Activated CD4-positive, alpha-beta T cell treated with anti-CD3 and anti-CD28 coated beads for 1 hour (primary cell): ENCODE measurements around the gene KIF26A.
"Not testable (repeated sequence)": the region's sequence is repeated elsewhere in the genome, so short reads cannot be mapped to it uniquely, and the experiment has no call there.

Experiments used
- DNase-seq: peaks from one replicate; pipeline ENCODE4 v3.0.0-alpha.2; 2020

KIF26A gene

DNA sequence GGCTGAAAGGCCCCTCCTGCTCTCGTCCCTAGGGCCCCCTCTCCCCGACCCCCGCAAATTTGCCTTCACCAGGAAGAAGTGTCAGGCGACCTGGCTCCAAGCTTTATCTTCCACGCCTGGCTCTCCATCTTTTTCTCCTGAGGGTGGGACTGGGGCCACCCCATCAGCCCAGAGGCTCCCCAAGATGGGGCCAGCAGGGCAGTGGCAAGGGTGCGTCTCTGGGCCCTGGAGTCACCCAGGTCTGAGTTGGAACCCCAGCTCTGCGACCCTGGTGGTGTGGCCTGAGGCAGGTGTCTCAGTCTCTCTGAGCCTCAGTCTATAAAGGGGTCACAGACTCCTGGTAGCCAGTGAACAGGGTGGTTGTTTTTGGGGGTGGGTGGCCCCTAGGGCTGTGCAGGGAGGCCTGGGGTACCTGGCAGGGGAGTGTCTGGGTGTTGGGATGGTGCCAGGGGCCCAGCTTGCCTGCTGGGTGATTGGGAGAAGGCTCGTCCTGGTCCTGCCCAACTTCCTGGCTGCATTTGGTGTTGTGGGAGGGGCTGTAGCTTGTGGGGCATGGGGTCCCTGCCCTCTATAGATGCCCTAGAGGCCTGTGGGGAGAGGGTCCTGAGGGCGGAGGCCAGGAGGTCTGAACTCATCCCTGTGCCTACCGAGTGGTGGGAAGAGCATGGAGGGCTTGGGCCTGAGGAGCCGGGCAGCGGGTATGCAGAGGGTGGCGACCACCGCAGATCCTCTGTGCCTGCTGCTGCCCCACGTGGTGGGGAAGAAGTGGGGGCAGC is 7.6 kb downstream of the KIF26A start:
- DNase-seq: no peak

DNA sequence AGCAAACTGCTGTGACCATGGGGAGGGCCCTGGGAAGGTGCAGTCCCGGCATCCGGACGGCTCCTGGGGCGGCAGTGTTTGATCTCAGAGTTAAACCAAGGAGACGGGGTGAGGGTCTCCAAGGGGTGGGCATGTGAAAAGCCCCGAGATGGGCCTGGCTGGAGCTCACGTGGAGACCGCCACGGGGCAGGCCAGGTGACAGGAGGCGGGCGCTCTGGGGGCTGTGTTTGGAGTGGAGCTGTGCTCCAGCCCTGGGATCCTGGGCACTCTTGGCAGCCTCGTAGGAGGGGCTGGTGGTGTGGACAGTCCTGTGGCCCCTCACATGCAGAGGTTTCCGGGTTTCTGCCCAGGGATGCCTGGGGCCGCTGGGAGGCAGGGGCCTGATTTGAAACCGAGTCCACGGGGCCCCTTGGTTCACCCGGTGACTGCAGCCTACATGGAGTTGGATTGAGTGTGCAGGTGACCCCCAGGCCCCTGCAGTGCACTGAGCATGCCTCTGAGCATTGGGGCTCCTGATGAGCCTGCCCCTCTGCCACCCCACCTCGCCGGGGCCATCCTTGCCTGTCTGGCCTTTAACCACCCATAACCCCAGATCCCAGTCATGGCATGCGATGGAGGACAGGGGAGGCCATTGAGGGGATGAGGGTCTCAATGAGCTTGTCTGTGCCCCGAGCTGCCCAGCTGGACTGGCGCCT is 8.4 kb downstream of the KIF26A start:
- no peak for DNase-seq

DNA sequence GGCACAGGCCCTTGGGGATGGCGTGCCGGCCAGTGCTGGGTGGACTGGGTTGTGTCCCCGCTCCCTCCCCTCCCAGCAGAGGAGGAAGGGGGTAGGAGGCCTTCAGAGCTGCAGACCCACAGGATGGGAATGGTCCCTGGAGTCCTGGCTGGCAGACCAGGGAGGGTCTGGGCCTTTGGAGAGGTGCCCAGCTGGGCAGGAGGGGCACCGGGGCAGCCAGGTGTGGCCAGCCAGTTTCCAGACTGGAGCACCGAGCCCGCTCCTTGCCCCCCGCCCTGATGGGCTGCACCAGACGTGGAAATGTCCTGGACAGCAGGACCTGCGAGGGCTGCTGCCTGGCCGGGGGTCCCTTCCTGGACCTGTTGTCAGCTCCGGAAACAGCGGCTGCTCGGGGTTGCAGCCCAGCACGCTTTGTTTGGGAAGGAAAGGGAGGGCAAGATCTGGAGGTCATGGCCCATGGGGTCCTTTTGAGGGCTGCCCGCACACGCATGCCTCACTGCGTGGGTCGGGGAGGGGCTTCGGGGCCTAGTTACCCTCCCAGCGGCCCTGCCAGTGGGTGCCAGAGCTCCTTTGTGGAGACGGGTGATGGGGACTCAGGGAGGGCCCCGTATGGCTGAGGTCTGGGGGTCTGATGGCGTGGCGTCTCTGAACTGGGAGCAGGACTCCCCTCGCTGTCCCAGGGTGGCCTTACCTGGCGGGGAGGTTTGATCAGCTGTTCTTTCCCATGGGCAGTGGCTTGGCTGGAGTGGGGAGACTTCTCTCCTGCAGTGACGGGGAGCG is 9.1 kb downstream of the KIF26A start:
- DNase-seq: no peak

DNA sequence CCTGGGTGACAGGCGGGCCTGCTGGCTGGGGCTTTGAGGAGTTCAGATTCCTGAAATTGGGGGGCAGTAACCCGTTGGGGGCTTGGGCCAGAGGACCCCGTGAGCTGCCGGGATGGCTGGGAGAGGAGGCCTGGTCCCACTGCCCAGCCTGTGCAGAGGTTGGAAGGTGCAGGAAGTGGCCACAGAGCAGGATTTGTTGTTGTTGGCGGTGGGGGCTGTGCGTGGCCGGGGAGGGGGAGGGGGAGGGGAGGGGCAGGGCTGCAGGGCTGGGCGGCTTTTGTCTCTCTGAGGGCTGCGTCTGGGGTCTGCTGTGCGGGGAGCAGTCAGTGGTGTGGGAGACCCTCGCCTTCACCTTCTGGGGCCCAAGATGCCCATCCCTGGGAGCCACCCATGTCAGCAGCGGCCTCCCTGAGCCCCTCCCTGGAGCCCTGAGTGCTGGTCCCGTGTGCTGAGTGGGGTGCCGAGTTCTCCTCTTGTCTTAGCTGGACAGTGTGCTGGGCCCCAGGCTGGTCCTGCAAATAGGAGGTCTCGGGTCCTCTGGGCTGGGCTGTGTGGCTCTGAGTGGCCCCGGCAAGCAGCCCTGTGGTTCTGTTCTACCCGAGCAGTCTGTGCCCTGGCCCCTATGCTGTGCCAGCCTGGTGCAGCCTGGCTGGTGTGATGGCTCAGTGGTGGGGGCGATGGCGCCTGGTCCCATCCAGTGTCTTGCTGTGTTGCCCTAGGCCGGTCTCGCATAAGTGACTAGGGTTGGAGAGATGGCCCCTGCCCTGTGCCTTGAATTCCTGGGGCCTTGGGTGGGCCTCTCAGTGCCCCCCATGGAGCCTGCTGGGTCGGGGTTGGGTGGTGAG is 10.3 kb downstream of the KIF26A start:
- no peak for DNase-seq

DNA sequence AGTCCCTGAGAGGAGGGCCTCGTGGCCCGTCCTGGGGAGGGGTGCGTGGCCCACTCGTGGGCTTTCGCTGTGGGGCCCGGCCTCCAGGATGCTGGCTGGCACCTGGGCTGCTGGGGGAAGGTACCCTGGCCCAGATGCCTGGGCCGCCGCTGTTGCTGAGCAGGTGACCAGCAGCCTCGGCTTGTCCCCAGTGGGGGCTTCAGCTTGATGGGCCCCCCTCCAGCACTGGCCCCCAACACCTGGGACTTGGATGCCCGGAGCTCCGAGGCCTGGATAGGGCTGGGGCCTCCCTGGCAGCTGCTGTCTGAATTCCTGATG is 10.8 kb downstream of the KIF26A start:
- DNase-seq: no peak

DNA sequence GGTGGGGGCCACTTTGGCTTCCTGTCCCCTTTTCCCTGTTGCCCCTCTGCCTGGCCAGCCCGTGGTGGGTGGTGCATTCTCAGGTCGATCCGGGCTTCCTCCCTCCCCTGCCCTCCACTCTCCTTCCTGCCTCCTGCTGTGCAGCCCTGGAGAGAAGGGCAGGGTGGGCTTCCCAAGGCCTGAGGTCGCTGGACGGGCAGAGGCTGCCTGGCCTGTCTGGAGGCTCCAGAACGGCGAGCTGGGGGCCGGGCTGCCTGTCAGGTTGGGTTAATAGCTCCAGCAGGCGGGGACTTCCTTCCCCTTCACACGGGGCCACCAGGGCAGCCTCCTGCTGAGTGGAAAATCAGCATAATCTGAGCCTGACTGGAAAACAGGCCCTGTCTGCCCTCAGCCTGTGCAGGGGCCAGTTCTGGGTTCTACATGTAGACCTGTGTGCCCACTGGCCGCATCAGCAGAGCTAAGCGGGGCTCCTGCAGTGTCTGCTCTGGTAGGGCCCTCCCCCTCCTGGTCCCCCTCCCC is 11.3 kb downstream of the KIF26A start:
- no peak for DNase-seq

DNA sequence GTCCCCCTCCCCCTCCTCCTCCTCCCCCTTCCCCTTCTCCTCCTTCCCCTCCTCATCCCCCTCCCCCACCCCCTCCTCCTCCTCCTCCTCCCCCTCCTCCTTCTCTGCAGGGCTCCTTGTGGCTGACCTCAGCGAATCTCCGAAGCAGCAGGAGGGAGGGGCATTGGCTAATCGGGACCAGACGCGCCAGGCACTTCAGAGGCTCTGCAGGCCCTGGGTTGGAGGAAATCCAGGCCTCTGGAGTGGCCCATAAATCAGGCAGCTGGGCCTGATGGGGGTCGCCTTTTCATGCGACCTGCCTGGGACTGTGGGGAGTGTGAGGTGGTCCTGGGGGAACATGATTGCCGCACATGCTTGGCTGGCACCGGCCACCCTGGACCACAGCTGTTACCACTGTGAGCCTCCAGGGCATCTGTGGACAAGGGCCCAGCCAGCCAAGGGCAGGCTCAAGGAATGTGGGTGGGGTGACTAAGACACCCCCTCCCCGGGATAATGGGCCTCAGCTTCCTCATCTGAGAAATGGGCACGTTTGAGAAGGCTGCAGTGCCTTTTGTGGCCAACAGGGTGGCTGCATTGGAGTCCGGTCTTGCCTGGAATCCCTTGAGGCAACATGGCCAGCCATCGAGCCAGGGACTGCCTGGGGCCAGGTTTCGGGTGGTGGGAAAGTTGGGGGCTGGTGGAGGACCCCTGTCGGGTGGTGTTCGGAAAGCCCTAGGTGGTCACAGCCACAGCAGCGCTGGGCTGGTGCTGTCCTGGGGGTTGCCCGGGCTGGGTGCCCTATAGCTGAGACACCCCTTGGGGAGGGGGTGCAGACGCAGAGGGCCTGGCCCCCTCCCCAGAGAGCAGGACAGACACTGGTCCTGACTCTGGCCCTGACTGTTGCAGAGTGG is 12.0 kb downstream of the KIF26A start:
- no peak for DNase-seq

DNA sequence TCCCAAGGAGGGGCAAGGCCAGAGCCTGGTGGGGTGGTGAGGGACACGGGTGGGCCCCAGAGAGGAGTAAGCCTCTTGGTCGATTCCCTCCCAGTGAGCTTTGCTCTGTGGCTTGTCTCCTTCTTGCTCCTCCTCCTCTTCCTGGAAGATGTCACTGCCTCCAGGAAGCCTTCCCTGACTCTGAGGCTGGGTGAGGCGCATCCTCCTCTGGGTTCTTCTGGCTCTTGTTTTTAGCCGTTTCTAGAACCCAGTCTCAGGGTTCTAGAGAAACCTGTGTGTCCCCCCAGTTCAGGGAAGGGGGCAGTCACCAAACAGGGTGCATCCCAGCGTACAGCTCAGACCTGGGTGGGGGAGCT is 12.6 kb downstream of the KIF26A start:
- no peak for DNase-seq

DNA sequence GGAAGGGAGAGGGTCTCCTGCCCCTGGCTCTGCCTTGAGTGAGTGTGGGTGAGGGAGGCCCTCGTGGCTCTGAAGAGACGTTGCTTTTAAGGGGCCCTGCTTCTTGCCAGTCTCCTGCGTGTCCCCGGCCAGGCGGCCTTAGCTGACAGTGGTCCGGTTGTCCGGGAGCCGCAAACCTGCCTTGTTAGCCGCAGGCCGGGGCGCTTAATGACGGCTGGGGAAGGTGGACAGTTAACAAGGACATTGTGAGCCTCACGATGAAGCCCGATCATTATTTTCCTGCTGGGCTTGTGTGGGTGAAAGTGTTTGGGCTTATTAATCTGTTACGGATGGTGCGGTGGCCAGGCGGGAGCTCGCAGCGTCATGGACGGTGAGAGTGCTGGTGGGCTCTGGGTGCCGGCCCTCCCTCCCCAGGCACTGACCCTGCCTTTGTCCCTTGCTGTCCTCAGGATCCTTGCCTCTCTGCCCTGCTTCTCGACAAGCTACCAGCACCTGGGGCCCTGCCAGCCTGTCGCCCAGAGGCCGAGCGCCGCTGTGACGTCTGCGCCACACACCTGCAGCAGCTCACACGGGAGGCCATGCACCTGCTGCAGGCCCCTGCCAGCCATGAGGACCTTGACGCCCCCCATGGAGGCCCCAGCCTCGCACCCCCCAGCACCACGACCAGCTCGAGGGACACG is 13.3 kb downstream of the KIF26A start:
- DNase-seq: no peak

DNA sequence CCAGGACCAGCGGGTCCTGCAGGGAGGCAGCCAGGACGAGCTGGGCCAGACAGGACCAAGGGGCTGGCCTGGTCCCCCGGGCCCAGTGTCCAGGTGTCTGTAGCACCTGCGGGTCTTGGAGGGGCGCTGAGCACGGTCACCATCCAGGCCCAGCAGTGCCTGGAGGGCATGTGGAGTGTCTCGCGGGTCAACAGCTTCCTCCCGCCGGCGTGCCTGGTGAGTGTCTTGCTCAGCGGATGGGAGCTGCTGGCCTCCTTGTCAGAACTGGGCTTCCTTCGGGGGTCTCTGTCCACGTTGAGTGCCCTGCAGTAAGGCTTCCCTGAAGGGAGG is 13.8 kb downstream of the KIF26A start:
- no peak for DNase-seq

DNA sequence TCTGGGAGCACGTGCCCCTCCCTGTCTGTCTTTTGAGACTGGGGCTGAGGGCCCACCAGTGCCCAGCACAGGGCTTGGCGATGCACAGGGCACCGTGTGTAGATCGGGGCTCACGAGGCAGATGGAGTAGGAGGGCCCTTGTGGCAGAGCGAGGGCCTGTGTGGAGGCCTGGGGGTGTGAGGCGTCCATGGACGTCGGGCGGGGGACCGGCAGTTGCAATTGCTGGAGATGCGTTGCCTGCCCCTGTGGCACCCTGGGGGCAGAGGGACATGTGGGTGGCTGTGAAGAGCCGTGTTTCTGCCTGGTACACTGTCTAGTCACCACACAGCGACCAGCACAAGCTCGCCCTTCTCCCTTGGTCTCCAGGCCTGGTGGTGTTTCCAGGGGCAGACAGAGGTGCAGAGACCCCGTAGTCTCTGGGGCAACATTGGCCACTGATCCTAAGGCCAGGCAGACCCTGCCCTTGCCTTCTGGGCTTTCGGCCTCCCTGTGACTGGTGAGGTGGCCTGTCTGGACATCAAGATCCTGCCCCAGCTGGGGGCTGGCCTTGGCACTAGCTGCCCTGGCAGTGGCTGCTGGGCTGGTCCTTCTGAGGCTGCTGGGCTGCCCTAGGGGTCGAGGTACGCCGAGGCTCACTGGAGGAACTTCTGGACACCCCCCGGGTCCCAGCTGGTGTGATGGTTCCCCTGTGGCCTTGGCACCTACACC is 14.5 kb downstream of the KIF26A start:
- no peak for DNase-seq

DNA sequence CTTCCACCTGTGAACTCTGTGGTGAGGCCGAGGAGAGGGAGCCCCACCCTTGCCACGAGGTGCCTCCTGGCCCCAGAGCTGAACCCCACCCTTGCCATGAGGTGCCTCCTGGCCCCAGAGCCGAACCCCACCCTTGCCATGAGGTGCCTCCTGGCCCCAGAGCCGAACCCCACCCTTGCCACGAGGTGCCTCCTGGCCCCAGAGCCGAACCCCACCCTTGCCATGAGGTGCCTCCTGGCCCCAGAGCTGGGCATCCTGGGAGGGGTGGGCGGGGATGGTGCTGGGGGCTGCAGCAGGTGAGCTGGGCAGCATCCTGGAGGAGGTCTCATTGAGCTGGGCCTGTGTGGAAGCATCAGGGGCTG is 15.0 kb downstream of the KIF26A start:
- DNase-seq: not testable (repeated sequence)

DNA sequence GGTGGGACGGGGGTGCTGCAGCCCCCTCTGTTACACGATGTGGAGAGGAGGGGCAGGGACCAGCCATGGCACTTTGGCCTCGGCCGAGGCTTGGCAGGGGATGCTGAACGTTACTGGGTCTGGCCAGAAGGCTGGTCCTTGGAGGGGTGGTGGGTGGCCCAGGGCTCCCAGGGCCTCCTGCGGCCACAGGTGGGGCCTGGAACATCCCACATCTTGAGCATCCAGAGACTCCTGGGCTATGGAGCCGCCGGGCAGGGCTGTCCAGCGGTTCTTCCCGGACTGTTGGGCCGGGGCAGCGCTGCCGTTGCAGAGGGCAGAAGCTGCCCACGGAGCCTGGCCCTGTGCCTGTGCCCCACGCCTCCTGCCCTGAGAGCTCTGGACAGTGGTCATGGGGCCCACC is 15.9 kb downstream of the KIF26A start:
- DNase-seq: no peak

DNA sequence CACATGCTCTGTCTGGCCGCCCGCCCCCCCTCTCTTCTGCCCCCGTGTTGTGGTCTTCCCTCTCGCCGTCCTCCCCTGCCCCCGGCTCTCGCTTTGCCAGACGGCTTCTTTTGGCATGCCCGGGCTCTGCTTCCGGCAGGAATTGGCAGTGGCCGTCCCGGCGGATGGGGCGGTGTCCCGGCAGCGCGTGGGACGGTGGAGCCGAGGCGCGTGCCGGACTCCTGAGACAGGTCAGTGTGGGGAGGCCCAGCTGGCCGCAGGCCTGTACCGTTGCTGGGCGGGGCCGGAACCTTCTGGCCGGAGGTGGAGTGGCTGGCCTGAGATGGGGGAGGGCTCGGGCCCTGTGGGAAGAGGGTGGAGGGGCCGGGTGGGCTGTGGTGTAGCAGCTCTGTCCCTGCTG is 17.1 kb downstream of the KIF26A start:
- no peak for DNase-seq

DNA sequence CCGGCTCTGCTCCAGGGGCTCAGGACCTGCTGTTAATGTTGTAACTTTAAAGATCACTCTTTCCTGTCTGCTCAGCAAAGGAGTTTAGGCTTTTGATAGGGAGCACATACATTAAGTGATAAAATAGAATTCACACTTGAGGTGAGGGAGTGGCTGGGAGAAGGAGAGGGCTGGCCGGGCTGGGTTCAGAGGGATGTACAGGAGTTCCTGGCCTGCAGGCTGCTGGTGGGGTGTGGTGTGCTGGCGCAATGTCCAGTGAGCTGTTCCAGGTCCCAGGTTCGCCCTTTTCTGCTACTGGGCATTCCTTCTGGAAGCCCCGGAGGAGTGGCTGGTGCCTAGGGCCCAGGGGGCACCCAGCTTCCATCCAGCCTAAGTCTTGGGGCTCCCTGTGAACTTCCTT is 17.8 kb downstream of the KIF26A start:
- no peak for DNase-seq

DNA sequence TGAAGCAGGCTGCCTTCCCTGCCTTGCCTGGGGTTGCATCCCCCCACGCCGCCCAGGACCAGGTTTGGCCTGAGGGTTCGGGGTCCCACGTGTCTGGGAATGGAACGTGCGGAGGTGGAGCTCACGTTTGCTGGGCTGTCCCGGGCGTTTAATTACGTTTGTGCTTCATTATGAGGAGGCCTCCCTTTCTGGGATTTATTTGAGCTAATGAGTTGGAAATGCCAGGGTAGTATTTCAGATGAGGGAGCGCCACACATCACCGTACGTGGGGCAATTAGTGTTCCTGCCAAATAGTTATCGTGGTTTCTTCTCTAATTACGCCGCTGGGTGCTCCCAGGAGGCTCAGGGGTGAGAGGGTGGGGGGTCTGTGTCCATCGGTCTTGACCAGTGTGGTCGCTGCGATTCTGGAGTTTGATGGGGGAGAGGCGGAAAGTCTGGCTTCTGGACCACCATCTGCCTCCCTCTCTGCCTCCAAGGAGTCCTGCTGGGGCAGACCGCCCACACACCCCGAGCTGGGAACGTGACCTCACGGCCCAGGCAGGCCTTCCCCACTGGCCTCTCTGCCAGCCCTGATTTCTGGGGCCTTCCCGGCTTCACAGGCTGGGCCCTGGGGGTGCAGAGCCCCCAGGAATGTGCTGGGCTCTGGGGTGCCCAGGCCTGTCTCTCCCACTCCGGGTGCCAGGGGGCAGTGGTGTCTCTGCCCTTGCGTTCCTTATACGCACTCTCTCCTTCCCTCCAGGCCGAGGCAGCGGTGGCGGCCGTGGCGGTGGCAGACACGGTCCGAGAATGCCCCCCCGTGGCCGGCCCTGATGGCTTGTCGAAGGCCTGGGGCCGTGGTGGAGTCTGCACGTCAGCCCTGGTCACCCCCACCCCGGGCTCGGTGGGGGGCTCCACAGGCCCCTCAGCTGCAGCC is 18.9 kb downstream of the KIF26A start:
- no peak for DNase-seq

DNA sequence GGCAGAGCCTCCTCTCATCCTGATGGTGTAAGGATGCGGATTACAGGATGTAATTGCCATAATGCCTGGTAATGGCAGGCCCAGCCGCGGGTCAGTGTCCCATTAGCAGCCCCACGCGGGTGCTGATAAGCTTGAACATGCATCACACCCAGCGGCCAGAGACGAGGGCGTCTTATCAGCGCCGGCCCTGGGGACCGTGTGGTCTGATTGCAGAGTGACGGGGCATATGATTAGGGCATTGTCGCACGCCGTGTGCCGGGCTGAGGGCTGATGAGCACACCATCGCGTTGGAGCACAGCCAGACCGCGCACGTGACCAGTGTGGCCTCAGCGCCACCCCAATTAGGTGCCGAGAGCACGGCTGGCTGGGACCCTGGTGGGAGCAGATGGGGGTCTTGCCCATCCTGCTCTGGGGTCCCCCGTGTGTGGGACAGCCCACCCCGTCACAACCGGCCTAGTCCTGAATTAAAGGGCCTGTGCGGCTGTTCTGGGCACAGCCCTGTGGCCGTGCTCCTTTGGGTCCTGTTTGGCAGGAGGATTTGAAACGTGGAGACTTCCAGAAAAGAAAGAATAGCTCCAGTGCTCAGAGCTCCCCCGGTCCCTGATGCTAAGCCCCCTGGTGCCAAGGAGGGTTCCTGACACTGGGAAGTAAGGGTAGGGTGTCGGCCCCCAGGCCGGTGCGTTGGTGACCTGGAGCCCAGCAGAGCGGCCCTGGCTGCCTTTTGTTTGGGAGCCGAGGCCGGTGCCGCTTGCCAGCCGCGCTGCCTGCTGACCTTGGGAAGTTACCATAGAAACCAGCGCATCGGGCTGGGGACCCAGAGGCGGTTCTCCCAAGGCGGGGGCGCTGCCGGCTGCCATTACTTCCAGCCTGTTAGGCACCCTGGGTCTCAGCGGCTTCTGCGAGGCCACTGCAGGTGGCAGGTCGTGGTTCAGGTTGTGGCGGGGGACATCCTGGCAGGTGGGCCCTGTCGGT is 20.7 kb downstream of the KIF26A start:
- DNase-seq: no peak

DNA sequence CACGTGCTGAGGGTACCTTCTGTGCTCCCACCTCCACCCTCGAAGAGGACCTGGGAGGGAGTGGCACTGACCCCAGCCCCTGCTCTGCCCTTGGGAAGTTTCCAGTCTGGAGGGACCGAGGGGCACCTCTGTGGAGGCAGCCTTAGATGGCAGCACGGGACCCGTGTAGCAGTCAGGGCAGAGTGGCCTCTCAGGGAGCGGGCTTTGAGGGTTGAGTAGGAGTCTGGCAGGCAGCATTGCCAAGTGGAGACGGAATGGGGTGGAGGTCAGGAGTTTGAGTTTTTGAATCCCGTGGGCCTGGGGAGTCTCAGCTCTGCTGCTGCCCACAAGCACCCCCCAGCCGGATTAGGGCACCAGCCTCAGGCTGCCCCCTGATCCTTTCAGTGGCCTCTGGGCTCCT is 21.6 kb downstream of the KIF26A start:
- no peak for DNase-seq
